GM18907 (cell line): ENCODE measurements around the gene DDIAS.
A peak's percentile ranks its signal among the peaks of the same experiment; 100 is the strongest.
"Not testable (repeated sequence)": the region's sequence is repeated elsewhere in the genome, so short reads cannot be mapped to it uniquely, and the experiment has no call there.

Experiments used
- ATAC-seq: cut with Tn5 transposase; IDR thresholded peaks from one replicate; pipeline ENCODE4 v1.9.1; 2021; ENCODE audit warnings: mild to moderate bottlenecking, moderate library complexity; ENCODE audit not compliant: unreplicated experiment

The DDIAS gene

GRCh38 chr11:82920227-82920626, 18.7 kb downstream of the DDIAS start:
- ATAC-seq: not testable (repeated sequence)

DNA sequence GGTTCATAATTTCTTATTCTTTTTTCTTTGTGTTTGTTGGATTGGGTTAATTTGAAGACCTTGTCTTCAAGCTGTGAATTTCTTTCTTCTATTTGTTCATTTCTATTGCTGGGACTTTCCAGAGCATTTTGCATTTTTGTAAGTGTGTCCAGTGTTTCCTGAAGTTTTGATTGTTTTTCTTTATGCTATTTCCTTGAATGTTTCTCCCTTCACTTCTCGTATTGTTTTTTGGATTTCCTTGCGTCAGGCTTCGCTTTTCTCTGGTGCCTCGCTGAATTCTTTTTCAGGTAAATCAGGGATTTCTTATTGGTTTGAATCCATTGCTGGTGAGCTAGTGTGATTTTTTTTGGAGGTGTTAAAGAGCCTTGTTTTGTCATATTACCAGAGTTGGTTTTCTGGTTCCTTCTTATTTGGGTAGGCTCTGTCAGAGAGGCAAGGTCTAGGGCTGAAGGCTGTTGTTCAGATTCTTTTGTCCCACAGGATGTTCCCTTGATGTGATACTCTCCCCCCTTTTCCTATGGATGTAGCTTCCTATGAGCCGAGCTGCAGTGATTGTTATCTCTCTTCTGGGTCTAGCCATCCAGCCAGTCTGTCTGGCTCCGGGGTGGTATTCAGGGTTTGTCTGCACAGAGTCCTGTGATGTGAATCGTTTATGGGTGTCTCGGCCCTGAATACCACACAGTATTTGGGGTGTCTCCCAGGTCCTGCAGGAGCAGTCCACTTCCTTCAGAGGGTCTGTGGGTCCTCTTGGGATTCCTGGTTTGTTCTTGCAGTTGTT, 21.0 kb downstream of the DDIAS start:
- ATAC-seq: not testable (repeated sequence)

DNA sequence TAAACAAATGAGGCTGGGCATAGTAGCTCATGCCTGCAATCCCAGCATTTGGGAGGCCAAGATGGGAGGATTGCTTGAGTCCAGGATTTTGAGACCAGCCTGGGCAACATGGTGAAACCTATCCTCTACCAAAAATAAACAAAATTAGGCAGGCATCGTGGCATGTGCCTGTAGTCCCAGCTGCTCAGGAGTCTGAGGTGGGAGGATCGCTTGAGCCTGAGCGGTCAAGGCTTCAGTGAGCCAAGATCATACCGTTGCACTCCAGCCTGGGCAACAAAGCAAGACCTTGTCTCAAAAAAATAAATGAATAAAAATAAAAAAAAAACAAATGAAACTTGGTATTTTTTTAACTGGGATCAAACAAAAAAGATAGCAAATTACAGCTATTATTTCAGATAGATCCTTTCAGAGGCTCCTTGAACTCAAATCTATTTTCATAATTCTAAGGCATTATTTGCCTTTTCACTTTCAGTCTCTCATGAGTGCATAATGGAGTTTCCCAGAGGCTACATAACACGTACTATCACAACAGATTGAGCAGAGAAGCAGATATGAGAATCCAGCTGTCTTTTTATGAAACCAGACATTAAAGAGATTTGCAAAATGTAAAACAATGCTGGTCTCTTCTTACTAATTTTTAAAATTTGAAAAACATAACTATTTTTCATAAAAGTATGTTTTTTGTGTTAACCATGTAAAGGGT, 23.1 kb downstream of the DDIAS start:
- ATAC-seq: peak; percentile 61

GRCh38 chr11:82927264-82927880, 25.8 kb downstream of the DDIAS start:
- peak; percentile 75 for ATAC-seq

DNA sequence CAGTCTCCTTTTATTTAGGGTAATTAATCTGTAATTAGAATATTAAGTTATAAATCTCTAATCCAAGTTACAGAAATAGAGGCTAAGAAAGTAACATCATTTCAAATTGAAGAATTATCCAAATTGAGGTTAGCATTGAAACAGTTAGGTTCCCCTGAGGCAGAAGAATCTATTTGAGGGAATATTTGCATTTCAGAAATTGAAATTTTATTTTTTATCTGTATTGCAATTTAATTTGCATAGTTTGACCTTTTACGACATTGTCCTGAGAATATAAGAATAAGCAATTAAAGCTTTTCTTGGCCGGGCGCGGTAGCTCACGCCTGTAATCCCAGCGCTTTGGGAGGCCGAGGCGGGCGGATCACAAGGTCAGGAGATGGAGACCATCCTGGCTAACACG, 27.6 kb downstream of the DDIAS start:
- no peak for ATAC-seq

DNA sequence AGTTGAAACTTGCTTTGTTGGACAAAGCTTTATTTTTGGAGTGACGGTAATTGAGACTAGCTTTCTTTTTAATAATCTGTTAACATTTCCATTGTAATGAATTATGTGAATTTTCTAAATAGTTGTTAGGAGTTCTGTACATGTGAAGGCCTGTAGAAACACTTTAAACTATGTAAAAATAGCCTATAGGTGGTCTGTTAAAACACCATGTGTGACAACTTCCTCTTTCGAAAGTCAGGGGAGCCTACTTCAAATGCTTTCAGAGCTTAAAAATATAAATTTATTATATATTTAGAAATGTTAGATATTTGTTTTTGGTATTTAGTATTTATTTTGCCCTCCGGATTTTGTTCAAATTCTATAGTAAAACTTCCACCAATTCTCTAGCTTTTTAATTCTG, 28.7 kb downstream of the DDIAS start:
- ATAC-seq: no peak

DNA sequence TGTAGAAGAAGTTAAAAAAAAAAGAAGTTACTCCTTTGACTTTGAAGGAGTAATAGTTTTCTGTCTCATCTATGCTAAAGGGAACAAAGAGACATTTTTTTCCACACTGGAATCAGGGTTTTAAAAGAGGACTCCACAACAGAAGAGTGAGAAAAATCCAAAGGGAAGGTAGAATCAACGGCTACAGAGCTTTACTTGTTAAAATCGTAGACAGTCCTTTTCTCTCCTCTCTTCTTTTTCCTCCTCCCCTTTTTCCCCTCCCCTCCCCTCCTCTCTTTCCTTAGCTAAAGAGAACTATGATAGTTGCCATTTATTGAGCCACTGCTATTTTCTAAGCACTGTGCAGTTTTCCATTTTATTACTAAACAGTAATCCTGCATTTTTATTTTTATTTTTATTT, 29.2 kb downstream of the DDIAS start:
- ATAC-seq: no peak

DNA sequence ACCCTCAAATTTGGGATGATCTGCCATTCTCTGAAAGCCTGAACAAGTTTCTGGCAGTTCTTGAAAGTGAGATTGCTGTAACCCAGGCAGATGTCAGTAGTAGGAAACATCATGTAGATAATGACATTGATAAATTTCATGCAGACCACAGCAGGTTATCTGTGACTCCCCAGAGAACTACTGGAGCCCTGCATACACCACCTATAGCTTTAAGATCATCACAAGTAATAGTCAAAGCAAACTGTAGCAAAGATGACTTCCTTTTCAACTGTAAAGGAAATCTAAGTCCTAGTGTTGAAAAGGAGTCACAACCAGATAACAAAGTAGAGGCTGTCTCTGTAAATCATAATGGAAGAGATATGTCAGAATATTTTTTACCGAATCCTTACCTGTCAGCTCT, 31.0 kb downstream of the DDIAS start:
- no peak for ATAC-seq

GRCh38 chr11:82936261-82936660, 34.7 kb downstream of the DDIAS start:
- ATAC-seq: no peak

GRCh38 chr11:82937554-82937953, 36.0 kb downstream of the DDIAS start:
- no peak for ATAC-seq

GRCh38 chr11:82939456-82939855, 37.9 kb downstream of the DDIAS start:
- no peak for ATAC-seq

DNA sequence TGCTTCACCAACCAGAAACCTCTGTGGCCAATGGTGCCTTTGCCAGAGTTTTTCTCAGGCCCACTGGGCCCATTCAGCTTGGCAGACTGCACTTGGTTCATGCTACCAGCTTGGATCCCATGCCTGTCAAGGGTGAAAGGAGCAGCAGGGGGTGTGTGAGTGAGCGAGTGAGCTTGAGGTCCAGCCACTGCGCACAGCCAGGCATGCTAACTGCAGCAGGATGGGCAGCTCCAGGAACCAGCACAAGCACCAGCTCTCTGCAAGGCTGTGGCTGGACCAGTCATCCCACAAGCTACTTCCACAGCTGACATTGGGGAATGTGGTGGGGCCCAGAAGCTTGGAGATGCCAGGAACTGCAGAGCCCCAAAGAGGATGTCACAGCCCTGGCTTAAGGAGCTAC, 40.8 kb downstream of the DDIAS start:
- ATAC-seq: no peak

DNA sequence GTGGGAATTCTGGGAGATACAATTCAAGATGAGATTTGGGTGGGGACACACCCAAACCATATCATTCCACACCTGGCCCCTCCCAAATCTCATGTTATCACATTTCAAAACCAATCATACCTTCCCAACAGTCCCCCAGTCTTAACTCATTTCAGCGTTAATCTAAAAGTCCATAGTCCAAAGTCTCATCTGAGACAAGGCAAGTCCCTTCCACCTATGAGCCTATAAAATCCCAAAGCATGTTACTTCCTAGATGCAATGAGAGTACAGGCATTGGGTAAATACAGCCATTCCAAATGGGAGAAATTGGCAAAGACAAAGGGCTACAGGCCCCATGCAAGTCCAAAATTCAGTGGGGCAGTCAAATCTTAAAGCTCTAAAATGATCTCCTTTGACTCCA, 41.9 kb downstream of the DDIAS start:
- not testable (repeated sequence) for ATAC-seq

- ATAC-seq: no peak
Measured at GRCh38 chr11:82944198-82944597, 42.7 kb downstream of the DDIAS start.

- not testable (repeated sequence) for ATAC-seq
Measured at GRCh38 chr11:82945041-82945440, 43.5 kb downstream of the DDIAS start.

GRCh38 chr11:82945682-82946081, 44.1 kb downstream of the DDIAS start:
- ATAC-seq: no peak

GRCh38 chr11:82949352-82949751, 47.8 kb downstream of the DDIAS start:
- ATAC-seq: no peak

DNA sequence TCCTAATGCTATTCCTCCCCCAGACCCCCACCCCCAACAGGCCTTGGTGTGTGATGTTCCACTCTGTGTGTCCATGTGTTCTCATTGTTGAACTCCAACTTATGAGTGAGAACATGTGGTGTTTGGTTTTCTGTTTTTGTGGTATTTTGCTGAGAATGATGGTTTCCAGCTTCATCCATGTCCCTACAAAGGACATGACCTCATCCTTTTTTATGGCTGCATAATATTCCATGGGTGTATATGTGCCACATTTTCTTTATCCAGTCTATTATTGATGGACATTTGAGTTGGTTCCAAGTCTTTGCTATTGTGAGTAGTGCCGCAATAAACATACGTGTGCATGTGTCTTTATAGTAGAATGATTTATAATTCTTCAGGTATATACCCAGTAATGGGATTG, 49.0 kb downstream of the DDIAS start:
- not testable (repeated sequence) for ATAC-seq

DNA sequence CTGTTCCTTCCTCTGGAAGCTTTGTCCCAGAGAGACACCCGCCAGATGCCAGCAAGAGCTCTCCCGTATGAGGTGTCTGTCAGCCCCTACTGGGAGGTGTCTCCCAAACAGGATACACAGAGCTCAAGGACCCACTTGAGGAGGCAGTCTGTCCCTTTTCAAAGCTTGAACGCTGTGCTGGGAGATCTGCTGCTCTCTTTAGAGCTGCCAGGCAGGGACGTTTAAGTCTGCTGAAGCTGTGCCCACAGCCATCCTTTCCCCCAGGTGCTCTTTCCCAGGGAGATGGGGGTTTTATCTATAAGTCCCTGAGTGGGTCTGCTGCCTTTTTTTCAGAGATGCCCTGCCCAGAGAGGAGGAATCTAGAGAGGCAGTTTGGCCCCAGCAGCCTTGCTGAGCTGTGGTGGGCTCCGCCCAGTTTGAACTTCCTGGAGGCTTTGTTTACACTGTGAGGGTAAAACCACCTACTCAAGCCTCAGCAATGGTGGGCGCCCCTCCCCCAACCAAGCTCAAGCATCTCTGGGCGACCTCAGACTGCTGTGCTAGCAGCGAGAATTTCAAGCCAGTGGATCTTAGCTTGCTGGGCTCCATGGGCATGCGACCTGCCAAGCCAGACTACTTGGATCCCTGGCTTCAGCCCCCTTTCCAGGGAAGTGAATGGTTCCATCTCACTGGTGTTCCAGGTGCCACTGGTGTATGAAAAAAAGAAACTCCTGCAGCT, 54.4 kb downstream of the DDIAS start:
- ATAC-seq: not testable (repeated sequence)

DNA sequence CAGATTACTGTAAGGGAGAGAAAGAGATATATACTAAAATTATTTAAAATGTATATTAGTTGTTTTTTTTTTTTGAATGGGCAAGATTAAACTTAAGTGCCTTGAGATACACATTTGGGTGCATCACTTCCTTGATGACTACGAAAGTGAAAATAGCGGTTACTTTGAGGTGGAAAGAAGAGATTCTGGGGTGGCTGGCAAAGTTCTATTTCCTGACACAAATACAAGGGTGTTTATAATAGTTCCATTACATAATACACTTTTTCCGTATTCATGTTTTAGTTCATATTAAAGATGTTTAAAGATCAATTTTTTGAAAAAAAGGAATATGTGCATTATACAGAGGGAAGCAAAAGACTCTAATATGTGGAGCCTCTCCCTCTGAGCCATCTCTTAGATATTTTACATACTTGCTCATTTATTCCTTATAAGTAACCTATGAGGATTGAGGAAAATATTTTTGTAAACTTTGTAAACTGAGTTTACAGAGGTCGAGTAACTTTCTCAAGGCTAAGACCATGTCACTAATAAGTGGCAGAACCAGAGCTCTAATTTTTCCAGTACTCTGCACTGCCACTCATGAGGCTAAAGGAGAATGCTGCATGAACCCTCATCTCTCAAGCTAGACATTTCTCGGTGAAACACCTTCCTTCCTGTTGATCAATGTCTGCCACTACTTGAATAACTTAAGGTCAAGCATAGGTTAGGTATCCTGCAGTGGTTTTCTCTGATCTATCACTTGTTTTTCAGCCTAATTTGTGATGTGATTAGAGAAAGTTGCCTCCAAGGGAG, 58.6 kb downstream of the DDIAS start:
- peak; percentile 92 for ATAC-seq

DNA sequence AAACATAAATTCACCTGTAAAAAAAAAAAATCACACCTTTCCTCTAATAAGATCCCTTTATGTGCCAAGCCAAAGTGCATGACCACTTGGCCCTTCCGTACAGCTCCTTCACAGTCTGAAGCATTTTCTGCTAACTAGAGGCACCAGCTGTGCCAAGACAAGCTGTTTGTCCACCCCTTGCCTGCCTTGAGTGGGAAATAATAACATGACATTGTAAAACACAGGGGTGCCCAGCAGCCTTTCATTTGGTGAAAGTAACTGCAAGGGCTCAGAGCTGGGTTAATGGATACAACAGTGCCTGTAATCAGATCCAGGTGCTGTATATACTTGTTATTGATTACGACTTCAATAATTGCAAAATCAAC, 59.2 kb downstream of the DDIAS start:
- ATAC-seq: peak; percentile 38
